GM12878 (cell line): ENCODE data around the gene FYB1. TPM values are rescaled to one million over a fixed set of nuclear protein-coding genes. Genes with fewer than 3 reads are reported as not detected.

ENCODE experiments used
- ATAC-seq: fragments of 200-7000 bp; cut with Tn5 transposase; 3 replicates; pipeline ENCODE4 v1.9.1; 2020; ENCODE audit warnings: mild to moderate bottlenecking, moderate library complexity
- BruUV-seq: library from RNA; stranded (reverse); fragments of 400-500 nt; replicated peaks from 2 replicates; lab custom pipeline; 2021; lab: Mats Ljungman, UMichigan
- CTCF ChIA-PET: fragments of 300-600 bp; sonication (Branson Sonifier 250); formaldehyde crosslinking; extraction: SDS; loops from one replicate; lab custom pipeline; 2021; ENCODE audit warnings: inconsistent platforms; lab: Yijun Ruan, JAX
- POLR2A ChIA-PET: fragments of 350-600 bp; formaldehyde crosslinking; extraction: SDS; loops from one replicate; lab custom pipeline; 2021; ENCODE audit warnings: inconsistent platforms; lab: Charles Lee
- RAD21 ChIA-PET: fragments of 300-600 bp; sonication (Branson Sonifier 250); formaldehyde crosslinking; loops from one replicate; lab custom pipeline; 2023; ENCODE audit warnings: antibody characterized with exemption; ENCODE audit not compliant: unreplicated experiment; lab: Charles Lee
- SMC1A ChIA-PET: fragments of 300-600 bp; sonication (Branson Sonifier 250); formaldehyde crosslinking; loops from one replicate; lab custom pipeline; 2023; ENCODE audit not compliant: unreplicated experiment, uncharacterized antibody; lab: Charles Lee
- DNase-seq: peaks from one replicate; pipeline ENCODE4 v3.0.0-alpha.2; 2011; ENCODE audit warnings: low read depth, low spot score
- FAIRE-seq: peaks from 3 replicates; lab custom pipeline; 2011; peaks lifted over from hg19 to GRCh38; lab: Jason Lieb, UNC
- H2AFZ ChIP-seq: 2 replicates; pipeline ENCODE4 v1.6.0; 2011; ENCODE audit warnings: low read depth, low read length, control low read depth; ENCODE audit not compliant: control insufficient read depth
- H3K27ac ChIP-seq: 2 replicates; pipeline ENCODE4 v1.5.1; 2011; ENCODE audit warnings: control low read depth; ENCODE audit not compliant: control insufficient read depth, insufficient read depth
- H3K27me3 ChIP-seq, 2 experiments: replicated peaks in 1 of 2; 2 replicates each; pipeline versions ENCODE4 v1.6.0 to v1.6.1; 2011; ENCODE audit warnings: low read length in 1 of 2; ENCODE audit not compliant: control insufficient read depth in 2 of 2, insufficient read depth in 2 of 2
- H3K36me3 ChIP-seq, 2 experiments: 2 replicates each; pipeline ENCODE4 v1.5.1; 2011; ENCODE audit warnings: low read length in 1 of 2; ENCODE audit not compliant: control insufficient read depth in 2 of 2, insufficient read depth in 2 of 2
- H3K4me1 ChIP-seq: 2 replicates; pipeline ENCODE4 v1.6.1; 2011; ENCODE audit warnings: mild to moderate bottlenecking, low read length, moderate library complexity, mixed read lengths; ENCODE audit not compliant: control insufficient read depth, insufficient read depth
- H3K4me2 ChIP-seq: 2 replicates; pipeline ENCODE4 v1.6.0; 2011; ENCODE audit warnings: control low read depth; ENCODE audit not compliant: control insufficient read depth, insufficient read depth
- H3K4me3 ChIP-seq: fragments of 200-600 bp; sonication (generic); 2 replicates; pipeline ENCODE4 v1.5.1; 2016
- H3K79me2 ChIP-seq: 2 replicates; pipeline ENCODE4 v1.6.0; 2011; ENCODE audit warnings: low read length; ENCODE audit not compliant: control insufficient read depth, insufficient read depth
- H3K9ac ChIP-seq: 2 replicates; pipeline ENCODE4 v1.8.0; 2011; ENCODE audit warnings: low read length, control low read depth, mixed read lengths; ENCODE audit not compliant: control insufficient read depth, insufficient read depth
- H3K9me3 ChIP-seq: replicated peaks from 3 replicates; pipeline ENCODE4 v1.5.1; 2011; ENCODE audit warnings: mild to moderate bottlenecking, low read length; ENCODE audit not compliant: control insufficient read depth, insufficient read depth
- H4K20me1 ChIP-seq: 2 replicates; pipeline ENCODE4 v1.6.0; 2011; ENCODE audit not compliant: control insufficient read depth, insufficient read depth
- CEBPB ChIP-seq, 2 experiments: fragments of 150-350 bp in 1 of 2; IDR thresholded peaks; 2 replicates each; pipeline ENCODE4 v1.6.1; 2012 to 2014; ENCODE audit warnings: low read depth in 2 of 2, low read length in 2 of 2, borderline replicate concordance in 1 of 2, inconsistent platforms in 1 of 2
- CHD1 ChIP-seq: IDR thresholded peaks from 2 replicates; pipeline ENCODE4 v1.6.1; 2012; ENCODE audit warnings: low read depth, low read length, improper control_type of control experiment
- DPF2 ChIP-seq: fragments of 450-650 bp; IDR thresholded peaks from 2 replicates; pipeline ENCODE4 v1.6.1; 2017; ENCODE audit warnings: mild to moderate bottlenecking
- ETV6 ChIP-seq, 2 experiments: fragments of 450-650 bp in 1 of 2; IDR thresholded peaks in 1 of 2; conservative IDR thresholded peaks in 1 of 2; 2 replicates each; pipeline ENCODE4 v1.6.1; 2014; ENCODE audit warnings: antibody characterized with exemption in 1 of 2, borderline replicate concordance in 1 of 2, low read depth in 1 of 2, mild to moderate bottlenecking in 1 of 2, moderate library complexity in 1 of 2
- MYC ChIP-seq: IDR thresholded peaks from 2 replicates; pipeline ENCODE4 v1.6.1; 2011; ENCODE audit warnings: mild to moderate bottlenecking, low read length, moderate library complexity, inconsistent platforms; ENCODE audit not compliant: insufficient read depth, insufficient replicate concordance, insufficient read length, severe bottlenecking
- RAD21 ChIP-seq: IDR thresholded peaks from 2 replicates; pipeline ENCODE4 v1.6.1; 2011; ENCODE audit warnings: mild to moderate bottlenecking, low read depth, low read length, moderate library complexity; ENCODE audit not compliant: insufficient read depth
- ZNF24 ChIP-seq: fragments of 450-650 bp; IDR thresholded peaks from 2 replicates; pipeline ENCODE4 v1.6.1; 2017; ENCODE audit warnings: antibody characterized with exemption, mild to moderate bottlenecking
- ZZZ3 ChIP-seq: IDR thresholded peaks from 2 replicates; pipeline ENCODE4 v1.6.1; 2011; ENCODE audit warnings: low read depth; ENCODE audit not compliant: control insufficient read depth, insufficient read length
- WGBS: methylation state at CpG from one replicate; pipeline ENCODE4 v1.1.6; 2016; ENCODE audit warnings: low lambda C conversion rate; ENCODE audit not compliant: insufficient replicate concordance, insufficient coverage; ENCODE audit errors: missing lambda C conversion rate; 5-methylcytosine and 5-hydroxymethylcytosine counted together
- in situ Hi-C: fragments of 300-500 bp; cut with MboI; formaldehyde crosslinking; loops from 9 replicates; pipeline ENCODE4 v1.14.3; 2018; ENCODE audit warnings: mixed read lengths
- intact Hi-C: fragments of 100-400 bp; cut with micrococcal nuclease; formaldehyde crosslinking; loops from one replicate; pipeline ENCODE4 v1.14.2; 2022; ENCODE audit not compliant: unreplicated experiment
- polyA plus RNA-seq, 11 experiments: library from polyadenylated mRNA; depleted of rRNA in 4 of 11; unstranded in 6 of 11; stranded (reverse) in 5 of 11; fragments of >200 nt; fragmentation: Nextera tagmentation in 4 of 11; fragmentation: Illumina TruSeq in 1 of 11; extraction: Ambion mirVana in 4 of 11; extraction: Trizol in 1 of 11; gene quantifications; 1 replicate in 1 of 11; 2 replicates in 10 of 11; pipeline versions ENCODE4 v1.2.1 to v1.2.3, GENCODE V29; 2011 to 2016; ENCODE audit warnings: inconsistent platforms in 2 of 11, missing spikeins in 2 of 11, low read depth in 1 of 11
- total RNA-seq, 4 experiments: library from RNA; depleted of rRNA in 3 of 4; stranded (reverse); fragments of >200 nt in 3 of 4; fragmentation: Illumina TruSeq in 1 of 4; extraction: Trizol in 1 of 4; gene quantifications; 2 replicates each; pipeline versions ENCODE4 v1.2.1 to v1.2.3, GENCODE V29; 2013 to 2021
- TF ChIP-seq, protein P1 (sequence below): fragments of 450-650 bp; IDR thresholded peaks from 2 replicates; pipeline ENCODE4 v1.6.1; 2017; ENCODE audit warnings: mild to moderate bottlenecking, low read depth, inconsistent platforms; ENCODE audit not compliant: poor library complexity, severe bottlenecking

The FYB1 gene
- total and polyA plus RNA-seq, 10 of the 15 experiments (the other 5 are each of a cell fraction or from before 2014, with no cell fraction given), result 0.06 to 4.3 (median 0.25) TPM; not detected in 2

DNA sequence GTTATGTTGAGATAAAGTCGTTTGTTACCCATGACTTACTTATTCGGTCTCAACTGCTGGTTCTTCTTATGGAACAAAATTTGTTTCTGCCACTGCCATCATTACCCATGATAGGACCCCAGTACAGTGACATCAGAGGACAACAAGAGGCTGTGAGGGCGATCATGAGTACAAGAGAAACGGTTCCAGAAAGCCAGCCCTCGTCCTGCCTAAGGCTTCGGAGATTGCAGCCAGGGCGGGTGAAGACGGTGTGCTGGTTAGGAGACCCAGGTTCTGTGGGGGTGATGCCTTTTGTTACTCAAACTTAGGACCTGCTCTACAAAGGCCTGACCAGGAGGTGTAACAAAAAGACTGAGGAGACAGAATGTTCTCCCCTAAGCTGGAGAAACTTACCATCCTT lies 10.9 kb downstream of the FYB1 start:
- Histone ChIP-seq H3K36me3 (no peaks in the 10 kb centered on the region), H3K4me1 (no peaks in the 10 kb centered on the region)
- CTCF ChIA-PET, result interaction anchor here (1.0 kb wide), 1 partner anchor 9 kb away, joined by 5 read pairs; no protein-coding TSS in a partner anchor
- RAD21 ChIA-PET, result no interaction called here
- in situ Hi-C loops, result no loop called here
- TF ChIP-seq ETV6 (conservative IDR thresholded peaks at IDR 0.05 in 1 of 2, IDR thresholded peaks at IDR 0.05 in 1 of 2; ENCODE audit: borderline replicate concordance in 1 of 2, low read depth in 1 of 2) (no peak), DPF2 (no peak), CEBPB (IDR thresholded peaks at IDR 0.05; ENCODE audit: borderline replicate concordance in 1 of 2, low read depth in 2 of 2, low read length in 2 of 2) (no peak), MYC (no peak), ZNF24 (no peak), RAD21 (no peak), CHD1 (no peak), ZZZ3 (no peak)
- TF ChIP-seq, protein P1, sequence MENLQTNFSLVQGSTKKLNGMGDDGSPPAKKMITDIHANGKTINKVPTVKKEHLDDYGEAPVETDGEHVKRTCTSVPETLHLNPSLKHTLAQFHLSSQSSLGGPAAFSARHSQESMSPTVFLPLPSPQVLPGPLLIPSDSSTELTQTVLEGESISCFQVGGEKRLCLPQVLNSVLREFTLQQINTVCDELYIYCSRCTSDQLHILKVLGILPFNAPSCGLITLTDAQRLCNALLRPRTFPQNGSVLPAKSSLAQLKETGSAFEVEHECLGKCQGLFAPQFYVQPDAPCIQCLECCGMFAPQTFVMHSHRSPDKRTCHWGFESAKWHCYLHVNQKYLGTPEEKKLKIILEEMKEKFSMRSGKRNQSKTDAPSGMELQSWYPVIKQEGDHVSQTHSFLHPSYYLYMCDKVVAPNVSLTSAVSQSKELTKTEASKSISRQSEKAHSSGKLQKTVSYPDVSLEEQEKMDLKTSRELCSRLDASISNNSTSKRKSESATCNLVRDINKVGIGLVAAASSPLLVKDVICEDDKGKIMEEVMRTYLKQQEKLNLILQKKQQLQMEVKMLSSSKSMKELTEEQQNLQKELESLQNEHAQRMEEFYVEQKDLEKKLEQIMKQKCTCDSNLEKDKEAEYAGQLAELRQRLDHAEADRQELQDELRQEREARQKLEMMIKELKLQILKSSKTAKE, result no peak
- TF ChIP-seq, all 136 proteins: peak for 0
- intact Hi-C loops, result no loop called here
- no peak overlapping the region for H3K9ac ChIP-seq
- SMC1A ChIA-PET, result interaction anchor here (1.1 kb wide), 1 partner anchor 9 kb away, joined by 4 read pairs; no protein-coding TSS in a partner anchor
- no peaks in the 10 kb centered on the region for H4K20me1 ChIP-seq
- H3K9me3 ChIP-seq, result no peaks in the 10 kb centered on the region; the same call in 2 of the 3 replicates
- no peak overlapping the region for H3K4me2 ChIP-seq
- BruUV-seq, result no TSS peak
- WGBS, result 71% methylated on average over 8 of the region's 8 CpGs
- H3K4me3 ChIP-seq, result no peak overlapping the region
- no peak overlapping the region for H3K27ac ChIP-seq
- POLR2A ChIA-PET, result no interaction called here
- ATAC-seq (no peak), DNase-seq (no peak), FAIRE-seq (no peak)
- H3K79me2 ChIP-seq, result no peaks in the 10 kb centered on the region
- no peak overlapping the region for H2AFZ ChIP-seq
- H3K27me3 ChIP-seq, result no peaks in the 10 kb centered on the region
